ENCODE data around the gene TADA2B.

DNA sequence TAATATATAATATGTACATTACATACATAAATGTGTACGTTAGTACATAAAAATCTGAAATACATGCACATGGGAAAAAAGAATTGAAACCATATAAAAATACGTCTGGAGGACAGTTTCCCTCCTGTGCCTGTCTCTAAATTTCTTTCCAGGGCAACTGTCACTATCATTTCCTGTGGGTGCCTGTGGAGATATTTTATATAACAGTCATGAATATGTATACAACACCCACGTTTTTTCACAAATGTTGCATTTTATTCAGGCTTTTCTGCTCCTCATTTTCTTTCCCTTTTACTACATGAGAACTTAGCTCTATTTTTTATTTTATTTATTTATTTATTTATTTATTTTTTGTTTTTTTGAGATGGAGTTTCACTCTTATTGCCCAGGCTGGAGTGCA is 48.9 kb downstream of the TADA2B start:
- TF ChIP-seq POLR2A (IDR thresholded peaks at IDR 0.05) = no peak
- TF ChIP-seq CTCF (IDR thresholded peaks at IDR 0.05) = no peak
